Stomach (tissue), 4 donors: ENCODE data around the gene TTC27.

Experiments
- POLR2A ChIP-seq, 4 donors: fragments of 450-650 bp; IDR thresholded peaks; one replicate each; pipeline ENCODE4 v1.6.1; 2016; ENCODE audit warnings: antibody characterized with exemption in 4 of 4, control low read depth in 2 of 4, mild to moderate bottlenecking in 1 of 4, moderate library complexity in 1 of 4
- TF ChIP-seq, protein P1 (sequence below), 7 experiments: fragments of 450-650 bp in 4 of 7; fragments of 200-600 bp in 3 of 7; sonication (generic) in 3 of 7; IDR thresholded peaks; one replicate each; pipeline ENCODE4 v1.5.1; 2016 to 2019; ENCODE audit warnings: antibody characterized with exemption in 7 of 7, control low read depth in 2 of 7, mild to moderate bottlenecking in 1 of 7

DNA sequence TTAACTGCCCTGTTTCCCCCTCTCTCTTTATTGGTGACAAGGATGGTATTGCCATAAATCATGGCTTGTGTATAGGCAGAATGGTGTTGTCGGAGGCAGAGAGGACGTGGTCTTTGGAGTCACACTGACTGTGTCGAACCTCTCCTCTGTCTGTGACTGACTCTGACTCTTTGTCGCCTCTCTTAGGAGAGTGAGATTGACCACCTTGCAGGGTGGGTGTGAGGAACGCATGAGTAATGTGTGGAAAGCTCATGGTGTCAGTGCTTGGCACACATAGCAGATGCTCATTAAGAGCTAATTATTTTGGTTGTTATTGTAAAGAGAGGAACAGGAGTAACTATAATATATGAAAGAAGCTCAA is 145.6 kb downstream of the TTC27 start:
- TF ChIP-seq POLR2A (IDR thresholded peaks at IDR 0.05): no peak
- TF ChIP-seq, protein P1, sequence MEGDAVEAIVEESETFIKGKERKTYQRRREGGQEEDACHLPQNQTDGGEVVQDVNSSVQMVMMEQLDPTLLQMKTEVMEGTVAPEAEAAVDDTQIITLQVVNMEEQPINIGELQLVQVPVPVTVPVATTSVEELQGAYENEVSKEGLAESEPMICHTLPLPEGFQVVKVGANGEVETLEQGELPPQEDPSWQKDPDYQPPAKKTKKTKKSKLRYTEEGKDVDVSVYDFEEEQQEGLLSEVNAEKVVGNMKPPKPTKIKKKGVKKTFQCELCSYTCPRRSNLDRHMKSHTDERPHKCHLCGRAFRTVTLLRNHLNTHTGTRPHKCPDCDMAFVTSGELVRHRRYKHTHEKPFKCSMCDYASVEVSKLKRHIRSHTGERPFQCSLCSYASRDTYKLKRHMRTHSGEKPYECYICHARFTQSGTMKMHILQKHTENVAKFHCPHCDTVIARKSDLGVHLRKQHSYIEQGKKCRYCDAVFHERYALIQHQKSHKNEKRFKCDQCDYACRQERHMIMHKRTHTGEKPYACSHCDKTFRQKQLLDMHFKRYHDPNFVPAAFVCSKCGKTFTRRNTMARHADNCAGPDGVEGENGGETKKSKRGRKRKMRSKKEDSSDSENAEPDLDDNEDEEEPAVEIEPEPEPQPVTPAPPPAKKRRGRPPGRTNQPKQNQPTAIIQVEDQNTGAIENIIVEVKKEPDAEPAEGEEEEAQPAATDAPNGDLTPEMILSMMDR (IDR thresholded peaks at IDR 0.05): no peak
